HepG2 (cell line): ENCODE results near the gene PTPRM. TPM values are rescaled to one million over a fixed set of nuclear protein-coding genes. Genes with fewer than 3 reads are reported as not detected.

ENCODE experiments used
- ATAC-seq: fragments of 200-7000 bp; cut with Tn5 transposase; 3 replicates; pipeline ENCODE4 v1.9.1; 2020; ENCODE audit warnings: mild to moderate bottlenecking, moderate library complexity
- BruUV-seq: library from RNA; stranded (reverse); fragments of 400-500 nt; replicated peaks from 2 replicates; lab custom pipeline; 2021; lab: Mats Ljungman, UMichigan
- CTCF ChIA-PET: fragments of 300-600 bp; formaldehyde crosslinking; extraction: SDS; loops from one replicate; lab custom pipeline; 2021; ENCODE audit warnings: low total read pairs, inconsistent platforms, low intra/inter-chr PET ratio; lab: Yijun Ruan, JAX
- POLR2A ChIA-PET: fragments of 350-600 bp; sonication (Branson Sonifier 250); formaldehyde crosslinking; loops from one replicate; lab custom pipeline; 2020; ENCODE audit warnings: antibody characterized with exemption, inconsistent platforms; lab: Yijun Ruan, JAX
- DNase-seq: peaks from one replicate; pipeline ENCODE4 v3.0.0-alpha.2; 2015; ENCODE audit warnings: low spot score
- FAIRE-seq: peaks from 3 replicates; lab custom pipeline; 2011; peaks lifted over from hg19 to GRCh38; lab: Jason Lieb, UNC
- H2AFZ ChIP-seq: one replicate; pipeline ENCODE4 v1.6.1; 2011; ENCODE audit warnings: low read length, inconsistent platforms
- H3K27ac ChIP-seq: fragments of 300-600 bp; 3 replicates; pipeline ENCODE4 v1.8.0; 2011; ENCODE audit warnings: mixed run types, mild to moderate bottlenecking, mixed read lengths, low read length, inconsistent platforms; ENCODE audit not compliant: insufficient read depth; ENCODE audit errors: extremely low read length
- H3K27me3 ChIP-seq, 2 experiments: fragments of 200-600 bp in 1 of 2; 2 replicates in 1 of 2; 3 replicates in 1 of 2; pipeline versions ENCODE4 v1.6.0 to v1.8.0; 2011; ENCODE audit warnings: low read length in 2 of 2, mild to moderate bottlenecking in 2 of 2, moderate library complexity in 2 of 2, inconsistent platforms in 1 of 2; ENCODE audit not compliant: insufficient read depth in 2 of 2, control insufficient read depth in 1 of 2
- H3K36me3 ChIP-seq, 2 experiments: fragments of 200-600 bp in 1 of 2; replicated peaks in 1 of 2; 2 replicates in 1 of 2; 3 replicates in 1 of 2; pipeline versions ENCODE4 v1.5.1 to v1.8.0; 2011; ENCODE audit warnings: low read length in 2 of 2, inconsistent platforms in 1 of 2; ENCODE audit not compliant: insufficient read depth in 2 of 2, control insufficient read depth in 1 of 2
- H3K4me1 ChIP-seq: 2 replicates; pipeline ENCODE4 v1.5.1; 2012; ENCODE audit warnings: low read length, inconsistent platforms; ENCODE audit not compliant: insufficient read depth
- H3K4me2 ChIP-seq: 2 replicates; pipeline ENCODE4 v1.6.0; 2011; ENCODE audit warnings: low read depth, low read length, inconsistent platforms
- H3K4me3 ChIP-seq, 3 experiments: fragments of 200-600 bp in 1 of 3; sonication (generic), shearing (Covaris generic) in 1 of 3; replicated peaks in 1 of 3; 2 replicates each; pipeline ENCODE4 v1.5.1; 2011 to 2016; ENCODE audit warnings: low read length in 3 of 3, inconsistent platforms in 2 of 3, low read depth in 2 of 3, mild to moderate bottlenecking in 2 of 3, control low read depth in 1 of 3, mixed read lengths in 1 of 3; ENCODE audit not compliant: insufficient read depth in 1 of 3
- H3K79me2 ChIP-seq: one replicate; pipeline ENCODE4 v1.6.1; 2011; ENCODE audit warnings: low read length, inconsistent platforms; ENCODE audit not compliant: insufficient read depth
- H3K9ac ChIP-seq: 2 replicates; pipeline ENCODE4 v1.6.0; 2011; ENCODE audit warnings: mild to moderate bottlenecking, low read depth, low read length, inconsistent platforms; ENCODE audit not compliant: insufficient read depth
- H3K9me3 ChIP-seq: 2 replicates; pipeline ENCODE4 v1.5.1; 2012; ENCODE audit warnings: mild to moderate bottlenecking, low read length
- H4K20me1 ChIP-seq: 2 replicates; pipeline ENCODE4 v1.6.0; 2011; ENCODE audit warnings: inconsistent platforms, mild to moderate bottlenecking, low read length, moderate library complexity; ENCODE audit not compliant: insufficient read depth
- FOXM1 ChIP-seq: sonication (generic); formaldehyde crosslinking; IDR thresholded peaks from 2 replicates; pipeline ENCODE4 v1.5.0; 2020; ENCODE audit warnings: missing genetic modification reagents
- MAF1 ChIP-seq: sonication (generic); formaldehyde crosslinking; IDR thresholded peaks from 2 replicates; pipeline ENCODE4 v1.5.0; 2020; ENCODE audit warnings: missing genetic modification reagents, borderline replicate concordance
- PAF1 ChIP-seq: IDR thresholded peaks from 2 replicates; pipeline ENCODE4 v1.6.1; 2016; ENCODE audit warnings: missing genetic modification reagents, missing compliant biosample characterization
- SUZ12 ChIP-seq: fragments of 150-350 bp; IDR thresholded peaks from 2 replicates; pipeline ENCODE4 v1.6.1; 2014; ENCODE audit warnings: low read depth, low read length
- THAP9 ChIP-seq: sonication (generic); formaldehyde crosslinking; IDR thresholded peaks from 2 replicates; pipeline ENCODE4; 2020; ENCODE audit warnings: missing genetic modification reagents, mild to moderate bottlenecking, borderline replicate concordance
- ZNF275 ChIP-seq: sonication (generic); formaldehyde crosslinking; IDR thresholded peaks from 2 replicates; pipeline ENCODE4 v1.8.0; 2022; ENCODE audit warnings: missing genetic modification reagents, mild to moderate bottlenecking, inconsistent platforms, borderline replicate concordance
- ZNF280B ChIP-seq: sonication (generic); formaldehyde crosslinking; IDR thresholded peaks from 2 replicates; pipeline ENCODE4 v1.5.0; 2020; ENCODE audit warnings: missing genetic modification reagents, mild to moderate bottlenecking, borderline replicate concordance
- WGBS: methylation state at CpG from one replicate; pipeline ENCODE4 v1.1.6; 2017; ENCODE audit warnings: low lambda C conversion rate; 5-methylcytosine and 5-hydroxymethylcytosine counted together
- in situ Hi-C: cut with HindIII; loops from 2 replicates; pipeline ENCODE4 v1.10.0; 2017; ENCODE audit warnings: low pct_unique_long_range_greater_than_20kb; ENCODE audit not compliant: extremely low pct_ligation_motif_present
- intact Hi-C: fragments of 100-400 bp; cut with micrococcal nuclease; formaldehyde crosslinking; loops from one replicate; pipeline ENCODE4 v1.10.0; 2022; ENCODE audit not compliant: unreplicated experiment
- polyA plus RNA-seq, 8 experiments: library from polyadenylated mRNA; depleted of rRNA in 3 of 8; stranded (reverse) in 7 of 8; unstranded in 1 of 8; fragments of >200 nt; fragmentation: Illumina TruSeq in 4 of 8; extraction: Trizol in 4 of 8; gene quantifications; 2 replicates each; pipeline versions ENCODE4 v1.2.1 to v1.2.3, GENCODE V29; 2011 to 2016; ENCODE audit warnings: low read depth in 4 of 8, missing spikeins in 1 of 8, mixed read lengths in 1 of 8; ENCODE audit not compliant: insufficient read depth in 1 of 8
- total RNA-seq, 5 experiments: library from RNA; depleted of rRNA; stranded (reverse); fragments of >200 nt; fragmentation: Illumina TruSeq; extraction: Trizol; gene quantifications; 2 replicates each; pipeline ENCODE4 v1.2.3, GENCODE V29; 2016; ENCODE audit warnings: low read depth in 1 of 5

PTPRM gene
- total and polyA plus RNA-seq, 2 of the 13 experiments (the other 11 are each of a cell fraction or from before 2014, with no cell fraction given) = 12.6 to 108 TPM

GRCh38 chr18:8065284-8065683 is 498.2 kb downstream of the PTPRM start (continued):
- TF ChIP-seq THAP9 (no peak), SUZ12 (no peak), FOXM1 (CRISPR knock-in tag) (no peak), ZNF280B (CRISPR knock-in tag) (no peak), ZNF275 (CRISPR knock-in tag) (no peak)

- Histone ChIP-seq H3K27me3 (no peaks in the 10 kb centered on the region), H3K79me2 (no peaks in the 10 kb centered on the region), H3K4me3 (no peak overlapping the region), H3K27ac (no peak overlapping the region), H3K36me3 (0 out of 5 replicates have a peak, but pooled peaks cover 0 to 3% of the 10 kb centered on the region in 2 experiments), H3K9ac (no peak overlapping the region), H3K9me3 (no peaks in the 10 kb centered on the region), H3K4me1 (peaks cover 14% of the 10 kb centered on the region), H2AFZ (no peak overlapping the region), H3K4me2 (no peak overlapping the region), H4K20me1 (no peaks in the 10 kb centered on the region)
- BruUV-seq = no TSS peak
- 94% methylated on average over 1 of the region's 1 CpG for WGBS
- no peak for FAIRE-seq
- POLR2A ChIA-PET = no interaction called here
- in situ Hi-C loops = no loop called here
- intact Hi-C loops = no loop called here
- DNase-seq = no peak
- ATAC-seq = no peak
- CTCF ChIA-PET = no interaction called here
- TF ChIP-seq PAF1 (CRISPR knock-in tag) (no peak), MAF1 (CRISPR knock-in tag) (no peak)
- TF ChIP-seq, all 625 proteins: peak for 0
Measured at GRCh38 chr18:8065773-8066172, 498.7 kb downstream of the PTPRM start.
